GM18870 (cell line): ENCODE data around the gene RPS21.

Experiments used
- ATAC-seq: cut with Tn5 transposase; IDR thresholded peaks from one replicate; pipeline ENCODE4 v1.9.1; 2021; ENCODE audit warnings: moderate library complexity; ENCODE audit not compliant: unreplicated experiment

Gene RPS21

GRCh38 chr20:62394248-62395245 is 7.6 kb downstream of the RPS21 start:
- ATAC-seq: no peak

DNA sequence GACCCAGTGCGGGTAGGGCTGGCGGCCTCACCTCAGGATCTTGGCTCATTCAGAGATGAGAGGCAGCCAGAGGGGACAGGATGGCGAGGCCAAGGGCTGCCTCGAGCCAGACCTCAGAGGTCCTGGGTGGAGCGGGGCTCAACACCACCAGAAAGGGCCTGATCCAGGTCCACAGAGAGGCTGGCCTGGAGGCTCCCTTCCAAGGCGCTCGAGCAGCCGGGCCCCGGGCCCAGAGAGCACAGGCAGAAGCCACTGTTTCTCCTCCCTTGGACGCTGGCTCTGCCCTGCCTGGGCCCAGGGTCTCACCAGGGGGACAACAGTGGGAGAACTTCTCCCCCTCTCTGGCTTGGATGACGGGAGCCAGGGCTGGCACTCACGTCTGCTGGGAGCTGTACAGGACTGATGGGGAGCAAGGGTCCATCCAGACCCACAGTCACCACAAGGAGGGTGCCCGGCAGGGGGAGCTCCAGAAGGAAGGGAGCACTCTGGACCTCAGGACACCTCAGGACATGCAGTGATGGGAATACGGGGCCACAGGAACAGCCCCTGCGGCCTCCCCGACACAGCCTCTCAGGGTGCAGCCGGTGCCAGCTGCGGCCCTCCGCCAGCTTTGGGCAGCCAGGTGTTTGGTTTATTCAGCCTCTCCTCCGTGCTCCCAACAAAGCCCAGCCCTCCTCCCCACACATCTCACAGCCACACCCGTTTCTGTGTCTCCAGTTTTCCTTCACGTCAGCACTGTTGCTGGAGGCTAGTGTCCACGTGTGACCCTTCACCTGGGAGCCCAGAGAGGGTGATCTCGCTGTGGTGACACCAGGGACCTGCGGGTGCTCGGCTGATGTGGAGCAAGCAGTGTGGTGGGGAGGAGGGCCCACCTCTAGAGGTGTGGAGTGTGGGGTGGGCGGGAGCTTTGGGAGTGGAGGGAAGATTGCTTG is 8.7 kb downstream of the RPS21 start:
- no peak for ATAC-seq

- ATAC-seq: no peak
Measured at GRCh38 chr20:62396367-62397239, 9.7 kb downstream of the RPS21 start.

DNA sequence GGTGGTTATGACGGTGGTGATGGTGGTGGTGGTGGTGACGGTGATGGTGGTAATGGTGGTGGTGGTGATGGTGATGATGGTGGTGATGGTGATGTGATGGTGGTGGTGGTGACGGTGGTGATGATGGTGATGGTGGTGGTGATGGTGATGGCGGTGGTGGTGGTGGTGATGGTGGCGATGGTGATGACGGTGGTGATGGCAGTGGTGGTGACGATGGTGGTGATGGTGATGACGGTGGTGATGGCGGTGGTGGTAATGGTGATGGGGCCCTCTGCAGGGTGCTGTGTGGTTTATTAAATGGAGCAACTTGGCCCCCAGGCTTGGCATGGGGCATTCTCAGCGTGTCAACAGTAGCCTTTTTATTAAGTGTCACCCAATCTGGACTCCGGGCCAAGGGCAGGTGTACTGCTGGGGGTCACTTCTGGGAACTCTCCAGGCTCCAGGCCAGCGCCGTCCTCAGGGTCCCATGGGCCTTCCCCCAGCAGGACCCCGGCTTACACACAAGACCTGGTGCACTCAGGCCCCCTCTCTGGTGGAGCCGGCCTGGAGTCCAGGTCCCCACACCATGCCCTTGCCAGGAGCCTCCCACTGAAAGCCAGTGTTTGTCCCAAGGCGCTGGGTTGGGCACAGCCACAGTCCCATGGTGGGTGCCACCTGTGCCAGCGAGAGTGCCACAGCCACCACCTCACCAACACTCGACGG is 11.4 kb downstream of the RPS21 start:
- no peak for ATAC-seq

DNA sequence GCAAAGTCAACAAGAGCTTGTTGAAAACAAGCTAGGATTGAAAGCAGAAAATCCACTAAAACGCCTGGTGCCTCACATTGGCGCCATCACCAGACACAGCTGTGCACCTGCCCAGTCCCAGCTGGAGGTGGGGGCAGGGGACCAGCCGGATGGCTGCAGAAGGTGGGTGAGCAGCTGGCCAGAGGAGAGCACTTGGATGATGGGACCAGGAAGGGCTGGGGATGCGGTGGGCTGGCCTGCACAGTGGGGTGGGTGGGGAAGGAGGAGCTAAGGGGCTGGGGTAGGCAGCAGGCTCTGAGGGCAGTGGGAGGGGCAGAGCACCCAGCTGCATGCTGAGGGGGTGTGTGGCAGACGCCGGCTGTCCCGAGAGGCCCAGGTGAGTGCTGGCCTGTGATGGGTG is 13.1 kb downstream of the RPS21 start:
- no peak for ATAC-seq

DNA sequence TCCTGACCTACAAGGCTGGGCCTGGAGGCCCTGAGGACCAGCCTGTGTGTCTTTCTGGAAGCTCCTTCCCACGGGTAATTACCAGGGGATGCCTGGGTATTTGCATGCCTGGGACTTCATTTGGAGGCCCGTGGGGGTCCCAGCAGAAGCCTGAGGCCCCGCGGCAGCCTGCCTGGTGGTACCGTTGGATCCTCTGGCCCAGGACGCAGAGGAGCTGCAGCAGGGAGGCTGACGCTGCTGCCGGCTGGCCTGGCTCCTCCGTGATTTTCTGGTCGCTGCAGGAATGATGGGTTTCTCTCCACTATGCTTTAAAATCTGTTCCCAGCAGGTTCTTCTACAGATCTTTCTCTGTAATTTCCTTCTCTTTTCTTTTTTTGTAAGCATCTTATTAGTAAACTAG is 13.6 kb downstream of the RPS21 start:
- no peak for ATAC-seq

GRCh38 chr20:62401331-62401779 is 14.5 kb downstream of the RPS21 start:
- no peak for ATAC-seq

- ATAC-seq: no peak
Measured at GRCh38 chr20:62402456-62403150, 15.7 kb downstream of the RPS21 start.

DNA sequence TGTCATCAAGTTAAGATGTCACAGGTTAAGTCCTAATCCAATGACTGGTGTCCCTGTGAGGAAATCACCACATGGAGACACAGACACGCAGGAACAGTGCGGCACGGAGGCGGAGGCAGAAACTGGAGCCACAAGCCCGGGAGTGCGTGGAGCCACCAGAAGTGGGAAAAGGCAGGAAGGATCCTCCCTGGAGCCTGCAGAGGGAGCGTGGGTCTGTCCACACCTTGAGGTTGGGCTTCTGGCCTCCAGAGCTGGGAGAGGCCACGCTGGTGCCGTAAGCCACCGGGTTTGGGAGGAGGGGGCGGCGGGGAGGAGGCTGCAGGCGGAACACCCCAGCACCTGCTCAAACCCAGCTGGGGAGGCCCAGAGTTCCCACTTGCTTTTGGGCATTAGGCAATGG is 16.4 kb downstream of the RPS21 start:
- no peak for ATAC-seq

DNA sequence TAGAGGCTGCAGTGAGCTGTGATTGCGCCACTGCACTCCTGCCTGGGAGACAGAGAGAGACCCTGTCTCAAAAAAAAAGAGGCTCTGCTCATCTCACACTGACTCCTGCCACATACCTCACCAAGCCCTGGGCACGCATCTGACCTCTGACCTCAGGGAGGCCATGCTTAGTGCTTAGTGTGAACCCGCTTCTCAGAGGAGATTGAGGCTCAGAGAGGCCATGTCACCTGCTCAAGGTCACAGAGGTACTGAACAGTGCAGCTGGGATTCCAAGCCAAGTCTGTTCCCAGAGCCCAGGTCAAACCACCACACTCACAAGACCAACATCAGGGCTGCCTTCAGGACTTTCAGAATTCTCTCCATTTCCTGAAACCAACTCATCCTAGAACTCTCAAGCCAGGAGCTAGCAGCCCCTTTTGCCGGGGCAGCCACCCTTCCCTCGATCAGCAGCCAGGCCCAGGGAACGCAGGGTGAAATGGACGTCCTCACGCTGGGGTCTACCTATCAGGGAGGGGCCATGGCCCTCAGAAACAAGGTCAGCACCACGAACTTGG is 17.3 kb downstream of the RPS21 start:
- no peak for ATAC-seq

DNA sequence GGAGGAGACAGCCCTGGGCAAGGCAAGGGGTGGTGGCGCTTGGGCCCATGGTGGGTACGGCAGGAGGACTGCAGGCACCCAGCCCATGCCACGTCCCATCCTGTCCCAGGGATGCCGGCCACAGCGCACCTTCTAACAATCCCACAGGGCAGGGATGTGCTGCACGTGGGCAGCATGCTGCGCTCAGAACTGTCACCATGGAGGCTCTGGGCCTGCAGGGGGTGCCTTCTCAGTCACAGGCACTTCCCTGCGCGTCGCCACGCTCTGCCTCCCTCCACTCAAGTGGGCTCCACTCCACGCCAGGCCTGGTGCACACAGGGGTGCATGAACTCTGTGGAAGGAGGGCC is 17.8 kb downstream of the RPS21 start:
- ATAC-seq: no peak

- ATAC-seq: no peak
Measured at GRCh38 chr20:62405108-62405980, 18.4 kb downstream of the RPS21 start.

GRCh38 chr20:62405981-62406513 is 19.1 kb downstream of the RPS21 start:
- ATAC-seq: no peak

- ATAC-seq: no peak
Measured at GRCh38 chr20:62406635-62407176, 19.8 kb downstream of the RPS21 start.

DNA sequence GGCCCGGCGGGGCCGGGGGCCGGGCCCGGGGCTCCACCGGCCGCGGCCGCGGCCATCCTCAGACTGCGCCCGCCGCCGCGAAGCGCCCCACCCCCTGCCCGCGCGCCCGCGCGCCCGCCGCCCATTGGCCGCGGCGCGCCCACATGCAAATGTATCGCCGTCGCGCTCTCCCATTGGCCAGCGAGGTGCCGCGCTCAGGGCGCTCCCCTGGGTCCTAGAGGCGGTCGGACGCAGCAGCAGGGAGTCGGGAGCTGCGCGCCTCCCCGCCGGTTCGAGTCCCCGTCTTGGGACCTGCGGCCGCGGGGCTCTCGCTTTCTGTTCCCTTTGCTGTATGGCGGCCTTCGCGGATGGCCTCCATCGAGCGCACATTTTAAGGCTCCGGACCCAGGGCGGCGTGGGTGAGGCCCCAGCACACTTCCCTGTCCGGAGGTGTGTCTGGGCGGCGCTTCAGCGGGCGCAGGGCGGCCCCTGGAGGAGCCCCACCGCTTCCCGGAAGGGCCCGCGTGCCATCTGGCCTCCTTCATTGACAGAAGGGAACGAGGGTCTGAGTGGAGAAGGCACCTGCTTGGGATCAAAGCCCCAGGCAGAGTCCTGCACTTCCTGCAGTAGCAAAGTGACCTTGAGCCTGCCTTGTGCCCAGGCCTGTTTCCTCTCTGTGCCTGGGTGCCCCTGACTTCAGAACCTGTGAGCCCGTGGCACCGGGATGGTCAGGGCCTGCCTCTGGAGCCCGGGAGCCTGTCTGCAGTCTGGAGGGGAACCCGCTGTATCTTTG is 20.5 kb downstream of the RPS21 start, which contains the start of gene CABLES2:
Gene CABLES2, minus strand, starts transcription at position 65 of the 772 bp plus-strand sequence. Its CDS starts 9 bp downstream, at position 56.
- peak; percentile 63 for ATAC-seq

DNA sequence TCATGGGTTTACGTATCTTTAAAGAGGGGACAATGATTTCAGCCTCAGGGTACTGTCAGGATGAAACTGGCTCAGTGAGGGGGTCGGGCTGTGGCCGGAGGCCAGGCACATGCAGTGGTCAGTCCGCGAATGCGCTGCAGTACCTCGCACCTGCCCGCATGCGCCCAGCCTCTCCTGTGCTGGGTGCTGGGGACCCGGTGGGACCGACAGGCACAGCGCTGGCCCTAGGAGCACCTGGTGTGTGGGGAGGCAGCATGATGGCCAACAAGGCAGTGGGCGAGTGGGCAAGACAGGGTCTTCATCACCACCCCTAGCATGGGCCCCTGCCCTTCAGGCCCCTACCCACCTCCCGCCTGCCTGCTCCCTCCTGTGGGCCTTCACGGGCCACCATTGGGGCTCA is 21.2 kb downstream of the RPS21 start:
- no peak for ATAC-seq

GRCh38 chr20:62408640-62409039 is 21.7 kb downstream of the RPS21 start:
- ATAC-seq: no peak
